Fibroblast of skin of left quadriceps (primary cell): ENCODE results near the gene RAX2.

Experiments used
- DNase-seq, 2 experiments: peaks; one replicate each; pipeline ENCODE4 v3.0.0-alpha.2; 2013; ENCODE audit warnings: low read depth in 2 of 2

The RAX2 gene

DNA sequence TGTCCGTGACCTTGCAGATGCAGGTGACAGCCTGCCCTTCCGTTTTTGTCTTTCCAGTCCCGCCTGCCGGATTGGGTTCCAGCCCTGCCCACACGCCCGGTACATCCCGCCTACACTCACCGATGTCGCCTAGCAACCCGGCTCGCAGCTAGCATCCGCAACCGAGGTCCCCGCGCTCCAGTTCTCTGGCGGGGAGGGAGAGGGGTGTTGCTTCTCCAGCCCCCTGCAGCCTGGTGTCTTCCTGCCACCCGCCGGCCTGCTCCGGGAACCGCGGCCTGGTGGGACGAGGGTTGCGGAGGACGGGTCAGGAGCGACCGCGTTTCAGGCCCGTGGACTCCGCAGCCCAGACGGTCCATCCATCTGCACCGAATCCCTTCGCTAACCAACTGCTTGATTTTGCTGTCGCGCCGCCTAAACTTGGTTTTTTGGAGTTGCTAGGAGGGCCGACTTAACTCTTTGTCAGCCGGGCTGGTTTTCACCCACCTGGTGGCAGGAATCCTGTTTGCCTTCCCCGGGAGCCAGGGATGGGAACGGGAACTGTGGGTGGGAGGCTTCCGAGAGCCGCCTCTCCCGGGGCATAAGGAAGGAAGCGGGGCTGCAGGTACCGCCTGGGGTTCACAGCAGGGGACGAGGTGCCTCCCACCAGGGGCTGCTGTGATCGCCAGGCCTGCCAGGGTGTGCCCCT is 29.5 kb upstream of the RAX2 start:
- no peak for DNase-seq

DNA sequence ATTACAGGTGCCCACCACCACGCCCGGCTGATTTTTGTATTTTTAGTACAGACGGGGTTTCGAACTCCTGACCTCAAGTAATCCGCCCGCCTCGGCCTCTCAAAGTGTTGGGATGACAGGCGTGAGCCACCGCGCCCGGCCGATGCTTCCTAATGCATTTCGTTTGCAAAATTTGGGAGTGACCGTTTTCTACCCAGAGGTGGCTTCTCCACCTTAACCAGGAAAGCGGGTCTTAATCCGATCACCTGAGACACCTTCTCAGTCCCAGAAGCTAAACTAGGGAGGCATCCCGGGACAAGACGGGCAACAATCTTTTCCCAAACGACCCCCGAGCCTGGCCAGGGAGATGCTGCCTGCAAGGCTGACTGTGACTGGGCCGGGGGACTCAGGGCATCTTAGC is 29.0 kb upstream of the RAX2 start:
- DNase-seq: no peak

GRCh38 chr19:3798137-3798536 is 26.1 kb upstream of the RAX2 start:
- DNase-seq: no peak

GRCh38 chr19:3796358-3796757 is 24.3 kb upstream of the RAX2 start:
- DNase-seq: no peak

DNA sequence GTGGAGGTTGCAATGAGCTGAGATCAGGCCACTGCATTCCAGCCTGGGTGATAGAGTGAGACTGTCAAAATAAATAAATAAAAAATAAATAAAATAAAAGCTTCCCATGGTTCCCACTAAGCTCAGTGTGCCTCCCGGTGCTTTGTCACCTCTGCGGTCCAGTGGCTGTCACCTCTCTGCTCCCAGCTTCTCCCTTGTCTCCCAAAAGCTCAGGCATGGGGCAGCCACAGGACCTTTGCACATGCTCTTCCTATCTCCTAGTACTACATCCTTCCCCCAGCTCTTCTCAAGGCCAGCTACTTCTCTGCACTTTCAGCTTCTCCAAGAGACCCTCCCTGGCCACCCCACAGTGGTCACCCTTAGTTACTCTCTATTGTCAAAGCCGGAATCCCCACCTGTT is 21.8 kb upstream of the RAX2 start:
- no peak for DNase-seq

DNA sequence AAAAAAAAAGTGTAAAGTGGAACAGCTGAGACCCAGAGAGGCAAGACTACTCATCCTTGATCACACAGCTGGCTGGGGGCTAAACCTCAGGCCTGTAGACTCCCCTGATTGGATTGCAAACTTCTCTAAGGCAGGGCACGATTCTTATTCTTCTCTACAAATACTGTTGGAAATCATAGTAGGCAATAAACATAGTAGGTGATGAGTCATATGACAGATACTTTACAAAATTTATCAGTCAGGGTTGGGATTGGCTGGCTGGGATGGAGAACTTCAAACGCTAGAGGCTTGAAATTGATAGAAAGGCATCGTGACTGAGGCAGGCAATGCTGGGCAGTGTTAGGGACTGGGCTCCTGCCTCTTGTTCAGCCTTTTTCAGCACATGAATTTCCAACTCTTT is 20.1 kb upstream of the RAX2 start:
- no peak for DNase-seq

DNA sequence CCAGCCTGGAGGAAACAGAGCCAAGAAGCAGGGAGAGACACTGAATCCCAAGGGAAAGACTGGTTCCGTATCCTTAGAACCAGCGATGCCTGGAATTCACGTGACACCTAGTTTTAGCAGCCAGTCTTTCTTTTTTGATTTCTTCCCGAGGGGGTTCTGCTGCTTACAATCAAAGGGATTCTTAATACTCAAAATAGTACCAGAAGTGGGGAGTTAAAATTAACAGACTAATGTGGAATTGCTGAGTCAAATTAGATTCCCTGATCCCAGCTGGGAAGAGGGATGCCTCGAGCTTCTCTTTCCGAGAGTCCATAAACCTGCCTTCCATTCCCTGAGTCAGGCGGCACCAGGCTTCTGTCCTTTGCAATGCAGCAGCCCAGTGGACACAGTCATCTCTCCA is 18.9 kb upstream of the RAX2 start:
- no peak for DNase-seq

DNA sequence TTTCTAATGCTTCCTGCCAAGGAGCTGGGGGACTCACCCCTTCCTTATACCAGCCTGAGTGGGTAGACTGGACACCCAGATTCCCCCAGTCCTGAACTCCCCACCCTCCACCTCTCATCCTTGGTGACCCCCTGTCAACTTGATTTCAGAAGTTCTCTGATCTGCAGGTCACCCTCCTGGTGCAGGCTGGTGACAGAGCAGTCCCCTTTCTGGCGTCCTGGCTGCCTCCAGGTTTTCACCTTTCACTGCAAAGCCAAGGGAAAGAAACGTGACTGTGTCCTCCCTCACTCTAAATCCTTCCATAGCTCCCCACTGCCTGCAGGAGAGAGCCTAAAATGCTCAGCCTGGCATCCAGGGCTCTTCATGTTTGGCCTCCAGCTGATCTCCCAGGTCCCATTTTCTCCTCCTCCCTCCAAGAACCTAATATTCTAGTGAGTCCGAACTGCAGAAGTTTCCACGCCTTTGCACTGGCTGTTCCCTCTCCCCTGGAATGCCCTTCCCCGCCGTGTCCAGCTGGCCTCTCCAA is 18.2 kb upstream of the RAX2 start:
- DNase-seq: no peak

DNA sequence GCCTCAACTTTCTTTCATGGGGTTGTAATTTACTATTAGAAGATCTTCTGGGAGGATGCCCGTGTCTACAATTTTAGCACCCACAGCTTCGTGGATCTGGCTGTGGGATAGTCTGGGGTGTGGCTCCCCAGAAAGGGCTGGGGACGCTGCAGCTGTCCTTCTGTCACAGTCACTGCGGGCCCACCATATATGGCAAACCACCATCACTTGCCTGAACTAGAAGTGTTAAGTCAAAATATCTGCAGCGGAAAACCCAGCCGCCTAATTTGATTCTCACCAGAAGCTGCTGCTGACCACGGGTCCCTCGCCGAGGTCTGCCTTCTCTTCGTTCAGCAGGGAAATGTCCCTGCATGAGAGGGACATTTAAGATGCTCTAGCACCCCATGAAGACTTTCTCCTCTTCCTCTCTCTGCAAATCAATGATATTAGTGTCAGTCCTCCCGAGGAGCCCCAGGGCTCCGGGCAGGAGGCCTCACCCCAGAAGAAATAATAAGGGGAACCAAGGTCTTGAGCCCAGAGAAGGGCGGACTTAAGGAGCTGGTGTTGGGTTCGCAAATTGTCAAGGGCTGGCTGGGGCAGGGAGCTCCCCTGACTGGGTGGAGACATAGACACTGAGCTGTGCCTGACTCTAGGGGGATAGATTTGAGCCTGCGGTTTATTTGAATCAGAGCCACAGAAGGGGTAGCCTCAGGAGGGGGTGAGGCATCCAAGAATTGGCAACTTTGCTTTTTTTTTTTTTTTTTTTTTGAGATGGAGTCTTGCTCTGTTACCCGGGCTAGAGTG is 17.2 kb upstream of the RAX2 start:
- DNase-seq: no peak

DNA sequence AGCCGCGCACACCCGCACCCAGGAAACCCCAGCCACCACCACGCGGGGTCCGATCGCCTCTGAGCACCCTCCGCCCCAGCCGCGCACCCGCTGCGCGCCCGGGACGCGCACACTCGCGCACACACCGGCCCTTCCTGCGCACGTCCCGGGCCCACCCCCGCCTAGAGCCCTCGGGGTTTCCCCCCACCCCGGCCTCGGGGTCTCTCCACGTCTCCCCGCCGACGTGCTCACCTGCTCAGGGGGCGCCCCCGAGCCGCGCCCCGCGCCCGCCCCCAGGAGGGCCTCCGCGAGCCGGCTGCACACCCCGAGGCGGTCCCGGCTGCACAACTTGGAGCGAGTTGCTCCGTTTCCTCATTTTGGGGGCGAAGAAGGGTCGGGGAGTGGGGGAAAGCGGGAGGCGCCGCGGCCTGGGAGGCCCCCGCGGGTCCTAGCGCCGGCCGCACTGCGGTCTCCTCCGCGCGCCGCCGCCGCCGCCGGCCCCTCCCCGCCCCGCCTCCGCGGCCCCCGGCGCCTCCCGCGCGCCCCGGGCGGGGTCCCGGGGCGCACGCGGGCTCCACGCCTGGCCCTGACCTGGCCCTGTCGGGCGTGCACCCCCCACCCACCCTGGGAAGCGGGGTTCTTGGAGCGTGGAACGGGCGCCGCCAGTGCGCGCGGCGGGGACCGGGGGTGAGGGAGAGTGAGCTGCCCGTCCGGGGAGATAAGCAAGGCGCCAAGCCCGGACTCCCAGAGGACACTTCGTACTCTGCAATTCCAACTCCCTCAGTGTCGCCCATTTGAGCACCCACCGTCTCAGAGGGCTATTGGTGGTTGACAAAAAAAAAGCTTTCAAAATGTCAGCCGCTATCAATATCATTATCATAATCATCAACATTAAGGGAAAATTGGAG is 14.2 kb upstream of the RAX2 start, which contains the start of gene MATK:
TSS of gene MATK (minus strand) at position 444 of the 887 bp plus-strand sequence. CDS start 1,246 bp downstream, outside the sequence.
- DNase-seq: no peak

DNA sequence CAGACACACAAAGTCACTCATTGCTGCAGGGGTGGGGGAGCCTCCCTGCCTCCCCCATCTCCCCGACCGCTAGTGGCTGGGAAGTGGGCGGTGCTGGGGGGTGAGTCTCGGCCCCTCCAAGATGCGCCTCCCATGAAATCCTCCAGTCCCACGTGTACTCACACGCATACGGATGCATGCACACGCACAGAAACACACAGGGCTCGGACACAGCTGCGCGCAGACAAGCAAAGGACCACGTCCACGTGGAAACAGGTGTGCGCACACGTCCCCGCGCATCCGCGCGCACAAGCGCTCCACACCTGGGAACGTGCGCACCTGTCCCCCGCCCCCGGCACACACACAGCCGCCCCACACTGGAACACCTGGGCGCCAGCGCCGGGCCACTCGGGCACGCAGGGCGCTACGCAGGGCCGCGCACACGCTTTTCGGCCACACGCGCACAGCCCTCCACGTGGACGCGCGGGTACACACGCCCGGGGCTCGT is 13.5 kb upstream of the RAX2 start:
- no peak for DNase-seq

DNA sequence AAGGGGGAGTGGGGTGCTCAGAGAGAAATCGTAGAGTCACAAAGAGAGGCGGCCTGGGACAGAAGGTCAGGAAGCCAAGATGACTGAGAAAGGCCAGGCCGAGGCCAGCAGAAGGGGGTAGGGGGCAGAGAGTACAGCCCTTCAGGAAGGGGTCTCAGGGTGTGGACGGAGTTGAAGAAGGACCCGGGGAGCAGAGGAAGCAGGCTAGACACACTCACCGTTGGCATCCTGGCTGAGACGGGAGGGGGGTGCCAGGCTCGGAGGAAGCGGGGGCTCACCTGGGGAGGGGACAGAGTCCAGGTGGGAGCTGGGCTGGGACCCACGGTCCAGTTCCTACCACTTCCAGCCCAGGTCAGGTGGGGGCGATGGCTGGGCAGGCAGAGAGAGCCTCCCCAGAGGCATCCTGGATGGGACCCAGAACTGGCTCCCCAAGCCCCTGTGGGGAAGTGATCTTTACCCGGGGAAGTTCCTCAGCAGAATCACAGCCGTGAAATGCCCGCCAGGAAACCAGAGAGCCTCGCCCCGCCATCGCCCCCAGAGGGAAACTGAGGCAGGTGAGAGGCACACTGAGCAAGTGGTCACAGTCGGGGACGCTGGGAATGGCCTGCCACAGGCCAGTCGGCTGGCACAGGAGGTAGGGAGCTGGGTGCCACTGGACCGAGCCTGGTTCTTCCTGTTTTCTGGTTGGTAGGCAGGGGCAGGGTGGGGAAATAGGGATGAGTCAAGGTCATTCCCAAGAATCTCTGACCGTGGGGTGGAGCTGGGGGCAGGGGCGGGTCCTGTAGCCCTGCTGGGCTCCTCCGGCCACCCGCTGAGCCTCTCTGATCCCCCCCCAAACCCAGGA is 12.8 kb upstream of the RAX2 start:
- DNase-seq: no peak

- no peak for DNase-seq
Measured at GRCh38 chr19:3783660-3784584, 11.9 kb upstream of the RAX2 start.

GRCh38 chr19:3782903-3783302 is 10.9 kb upstream of the RAX2 start:
- no peak for DNase-seq

DNA sequence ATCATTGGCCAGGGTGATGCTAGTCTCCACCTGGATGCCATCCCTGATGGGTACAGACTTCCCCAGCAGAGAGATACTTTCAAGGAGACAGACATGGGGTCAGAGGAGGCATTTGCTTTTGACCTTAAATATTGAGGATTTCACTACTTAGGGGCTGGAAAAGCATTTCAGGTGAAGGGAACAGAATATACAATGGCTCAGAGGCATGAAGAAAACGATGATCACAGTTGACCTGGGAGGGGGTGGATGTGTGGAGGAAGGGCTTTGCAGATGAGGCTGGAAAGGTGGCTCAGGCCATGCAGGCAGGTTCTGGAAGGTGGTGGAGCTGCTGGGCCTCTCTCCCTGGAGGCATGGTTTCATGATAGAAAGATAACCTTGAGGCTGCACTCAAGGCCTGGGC is 10.3 kb upstream of the RAX2 start:
- no peak for DNase-seq

DNA sequence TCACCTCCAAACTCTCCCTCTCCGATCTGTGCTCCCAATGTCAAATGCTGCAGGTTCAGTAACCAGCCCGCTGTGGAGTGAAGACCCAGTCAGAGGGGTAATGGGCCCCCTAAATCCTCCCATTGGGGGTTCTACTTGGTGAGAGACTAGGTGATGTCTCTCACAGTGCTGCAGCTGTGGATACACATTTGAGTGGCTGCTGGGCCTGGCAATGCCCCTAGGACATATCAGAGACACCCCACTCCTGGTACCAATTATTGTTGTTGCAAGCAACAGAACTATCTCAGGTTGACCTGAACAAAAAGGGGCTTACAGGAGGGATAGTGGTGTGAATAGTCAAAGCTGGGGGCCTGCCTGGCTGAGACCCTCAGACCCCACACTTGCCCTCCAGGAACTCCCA is 9.6 kb upstream of the RAX2 start:
- no peak for DNase-seq

- no peak for DNase-seq
Measured at GRCh38 chr19:3780786-3781304, 8.8 kb upstream of the RAX2 start.

DNA sequence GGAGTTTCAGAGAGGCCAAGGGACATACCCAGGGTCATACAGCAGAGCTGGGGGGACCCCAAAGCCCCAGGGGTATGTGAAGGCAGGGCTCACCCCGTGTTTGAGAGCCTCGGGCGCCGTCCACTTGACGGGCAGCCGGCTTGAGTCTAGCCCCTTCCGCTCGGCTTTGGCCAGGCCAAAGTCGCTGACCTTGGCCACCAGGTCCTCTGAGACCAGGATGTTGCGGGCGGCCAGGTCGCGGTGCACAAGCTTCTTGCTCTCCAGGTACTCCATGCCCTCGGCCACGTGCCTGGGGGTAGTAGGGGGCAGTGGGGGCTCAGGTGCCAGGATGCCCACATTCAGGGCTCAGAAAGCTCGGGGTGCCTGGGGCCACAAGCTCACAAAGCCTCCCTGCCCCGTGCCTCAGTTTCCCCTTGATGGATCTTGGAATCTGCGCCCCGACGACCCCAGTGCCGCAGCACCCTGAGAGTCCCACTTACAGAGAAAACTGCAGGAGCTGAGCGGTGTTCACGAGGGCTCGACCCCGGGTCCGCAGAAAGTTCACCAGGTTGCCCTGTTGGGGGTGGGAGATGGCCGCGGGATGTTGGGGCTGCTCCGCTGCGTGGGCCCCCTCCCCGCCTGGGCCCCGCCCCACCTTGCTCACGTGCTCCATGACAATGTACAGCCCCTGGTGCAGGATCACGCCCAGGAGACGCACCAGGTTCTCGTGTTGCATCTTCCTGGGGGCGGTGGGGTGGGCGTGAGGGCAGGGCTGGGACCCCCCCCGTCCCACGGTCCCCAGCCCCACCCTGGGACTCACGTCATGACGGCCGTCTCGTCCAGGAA is 7.1 kb upstream of the RAX2 start:
- DNase-seq: no peak
